GM23338 (cell line): ENCODE results near the gene KRTAP6-1. TPM values are rescaled to one million over a fixed set of nuclear protein-coding genes. Genes with fewer than 3 reads are reported as not detected.
A peak's percentile ranks its signal among the peaks of the same experiment; 100 is the strongest.

Experiments
- ATAC-seq: fragments of 200-7000 bp; cut with Tn5 transposase; 3 replicates; pipeline ENCODE4 v1.9.1; 2020
- DNase-seq: peaks from one replicate; pipeline ENCODE4 v3.0.0-alpha.2; 2015; ENCODE audit warnings: low spot score
- H2AFZ ChIP-seq: fragments of 200-600 bp; sonication (generic); 2 replicates; pipeline ENCODE4 v1.8.0; 2016; ENCODE audit warnings: antibody characterized with exemption, mild to moderate bottlenecking, moderate library complexity
- H3F3A ChIP-seq: fragments of 200-600 bp; sonication (generic); replicated peaks from 2 replicates; pipeline ENCODE4 v1.8.0; 2017; ENCODE audit warnings: antibody characterized with exemption, mixed run types, low read depth
- H3K27ac ChIP-seq: fragments of 200-600 bp; sonication (generic); 2 replicates; pipeline ENCODE4 v1.6.1; 2016; ENCODE audit warnings: low read depth
- H3K27me3 ChIP-seq: fragments of 200-600 bp; sonication (generic); 2 replicates; pipeline ENCODE4 v1.8.0; 2016; ENCODE audit warnings: mild to moderate bottlenecking, mixed run types, moderate library complexity; ENCODE audit not compliant: insufficient read depth
- H3K36me3 ChIP-seq: fragments of 200-600 bp; sonication (generic); 2 replicates; pipeline ENCODE4 v1.8.0; 2016; ENCODE audit warnings: mild to moderate bottlenecking; ENCODE audit not compliant: insufficient read depth
- H3K4me1 ChIP-seq: fragments of 200-600 bp; sonication (generic); 2 replicates; pipeline ENCODE4 v1.8.0; 2016; ENCODE audit warnings: mild to moderate bottlenecking, moderate library complexity; ENCODE audit not compliant: insufficient read depth
- H3K4me2 ChIP-seq: fragments of 200-600 bp; sonication (generic); 2 replicates; pipeline ENCODE4 v1.7.1; 2017; ENCODE audit warnings: mixed run types
- H3K4me3 ChIP-seq: fragments of 200-600 bp; sonication (generic); 2 replicates; pipeline ENCODE4 v1.6.1; 2016; ENCODE audit warnings: mixed run types
- H3K79me2 ChIP-seq: fragments of 200-600 bp; sonication (generic); replicated peaks from 2 replicates; pipeline ENCODE4 v1.8.0; 2017; ENCODE audit warnings: mild to moderate bottlenecking; ENCODE audit not compliant: insufficient read depth
- H3K9me2 ChIP-seq: fragments of 200-600 bp; sonication (generic); 2 replicates; pipeline ENCODE4 v1.8.0; 2017; ENCODE audit not compliant: insufficient read depth
- H4K20me1 ChIP-seq: fragments of 200-600 bp; sonication (generic); replicated peaks from 2 replicates; pipeline ENCODE4 v1.8.0; 2017; ENCODE audit warnings: mild to moderate bottlenecking; ENCODE audit not compliant: insufficient read depth
- H3K27ac Mint-ChIP-seq: 2 replicates; pipeline ENCODE4 v1.8.0; 2020; ENCODE audit warnings: inconsistent platforms, mild to moderate bottlenecking, moderate library complexity, mixed read lengths
- H3K27me3 Mint-ChIP-seq: 3 replicates; pipeline ENCODE4 v1.8.0; 2022; ENCODE audit warnings: low read depth, mild to moderate bottlenecking, moderate library complexity, mixed read lengths, inconsistent platforms; ENCODE audit not compliant: insufficient read depth, poor library complexity
- H3K36me3 Mint-ChIP-seq: 3 replicates; pipeline ENCODE4 v1.8.0; 2021; ENCODE audit warnings: low read depth, mild to moderate bottlenecking, inconsistent platforms, moderate library complexity, mixed read lengths
- H3K4me1 Mint-ChIP-seq: 3 replicates; pipeline ENCODE4 v1.8.0; 2020; ENCODE audit warnings: mild to moderate bottlenecking, inconsistent platforms, mixed read lengths
- H3K4me3 Mint-ChIP-seq: 3 replicates; pipeline ENCODE4 v1.8.0; 2021; ENCODE audit warnings: moderate library complexity, mild to moderate bottlenecking, inconsistent platforms, mixed read lengths
- H3K9me3 Mint-ChIP-seq: 3 replicates; pipeline ENCODE4 v1.8.0; 2020; ENCODE audit warnings: moderate library complexity, mild to moderate bottlenecking, inconsistent platforms, mixed read lengths
- CREB1 ChIP-seq: fragments of 250-450 bp; sonication (Bioruptor Pico); IDR thresholded peaks from 2 replicates; pipeline ENCODE4 v1.5.0; 2020; ENCODE audit warnings: low read depth, mild to moderate bottlenecking, moderate library complexity
- ETS1 ChIP-seq: IDR thresholded peaks from 2 replicates; pipeline ENCODE4 v1.6.1; 2016; ENCODE audit warnings: antibody characterized with exemption
- EZH2 ChIP-seq: fragments of 200-600 bp; sonication (generic); IDR thresholded peaks from one replicate; pipeline ENCODE4 v1.8.0; 2017; ENCODE audit warnings: antibody characterized with exemption, mild to moderate bottlenecking, low read depth; ENCODE audit not compliant: unreplicated experiment
- EZH2phosphoT487 ChIP-seq: fragments of 200-600 bp; sonication (generic); IDR thresholded peaks from one replicate; pipeline ENCODE4 v1.8.1; 2018; ENCODE audit warnings: antibody characterized with exemption; ENCODE audit not compliant: unreplicated experiment
- NANOG ChIP-seq: IDR thresholded peaks from 2 replicates; pipeline ENCODE4 v1.6.1; 2016; ENCODE audit warnings: antibody characterized with exemption, borderline replicate concordance
- POLR2AphosphoS5 ChIP-seq: IDR thresholded peaks from 2 replicates; pipeline ENCODE4 v1.6.1; 2016; ENCODE audit warnings: antibody characterized with exemption, low read depth
- REST ChIP-seq: IDR thresholded peaks from one replicate; pipeline ENCODE4 v1.6.1; 2018; ENCODE audit warnings: antibody characterized with exemption; ENCODE audit not compliant: unreplicated experiment
- ZNF114 ChIP-seq: fragments of 250-450 bp; sonication (Bioruptor Pico); IDR thresholded peaks from 2 replicates; pipeline ENCODE4 v1.5.0; 2020; ENCODE audit warnings: mild to moderate bottlenecking, moderate library complexity
- polyA plus RNA-seq: library from polyadenylated mRNA; unstranded; fragments of >200 nt; fragmentation: Nextera tagmentation; extraction: Ambion mirVana; gene quantifications from 2 replicates; pipeline ENCODE4 v1.2.1, GENCODE V29; 2016
- total RNA-seq: library from RNA; depleted of rRNA; stranded (reverse); fragments of >200 nt; shearing (Covaris generic); gene quantifications from 2 replicates; pipeline ENCODE4 v1.2.3, GENCODE V29; 2014
- TF ChIP-seq, protein P1 (sequence below): fragments of 250-450 bp; sonication (Bioruptor Pico); IDR thresholded peaks from 2 replicates; pipeline ENCODE4 v1.5.0; 2020; ENCODE audit warnings: mild to moderate bottlenecking, moderate library complexity

Gene KRTAP6-1
- total and polyA plus RNA-seq, 2 experiments from 2014 or later = not detected

- TF ChIP-seq, protein P1, sequence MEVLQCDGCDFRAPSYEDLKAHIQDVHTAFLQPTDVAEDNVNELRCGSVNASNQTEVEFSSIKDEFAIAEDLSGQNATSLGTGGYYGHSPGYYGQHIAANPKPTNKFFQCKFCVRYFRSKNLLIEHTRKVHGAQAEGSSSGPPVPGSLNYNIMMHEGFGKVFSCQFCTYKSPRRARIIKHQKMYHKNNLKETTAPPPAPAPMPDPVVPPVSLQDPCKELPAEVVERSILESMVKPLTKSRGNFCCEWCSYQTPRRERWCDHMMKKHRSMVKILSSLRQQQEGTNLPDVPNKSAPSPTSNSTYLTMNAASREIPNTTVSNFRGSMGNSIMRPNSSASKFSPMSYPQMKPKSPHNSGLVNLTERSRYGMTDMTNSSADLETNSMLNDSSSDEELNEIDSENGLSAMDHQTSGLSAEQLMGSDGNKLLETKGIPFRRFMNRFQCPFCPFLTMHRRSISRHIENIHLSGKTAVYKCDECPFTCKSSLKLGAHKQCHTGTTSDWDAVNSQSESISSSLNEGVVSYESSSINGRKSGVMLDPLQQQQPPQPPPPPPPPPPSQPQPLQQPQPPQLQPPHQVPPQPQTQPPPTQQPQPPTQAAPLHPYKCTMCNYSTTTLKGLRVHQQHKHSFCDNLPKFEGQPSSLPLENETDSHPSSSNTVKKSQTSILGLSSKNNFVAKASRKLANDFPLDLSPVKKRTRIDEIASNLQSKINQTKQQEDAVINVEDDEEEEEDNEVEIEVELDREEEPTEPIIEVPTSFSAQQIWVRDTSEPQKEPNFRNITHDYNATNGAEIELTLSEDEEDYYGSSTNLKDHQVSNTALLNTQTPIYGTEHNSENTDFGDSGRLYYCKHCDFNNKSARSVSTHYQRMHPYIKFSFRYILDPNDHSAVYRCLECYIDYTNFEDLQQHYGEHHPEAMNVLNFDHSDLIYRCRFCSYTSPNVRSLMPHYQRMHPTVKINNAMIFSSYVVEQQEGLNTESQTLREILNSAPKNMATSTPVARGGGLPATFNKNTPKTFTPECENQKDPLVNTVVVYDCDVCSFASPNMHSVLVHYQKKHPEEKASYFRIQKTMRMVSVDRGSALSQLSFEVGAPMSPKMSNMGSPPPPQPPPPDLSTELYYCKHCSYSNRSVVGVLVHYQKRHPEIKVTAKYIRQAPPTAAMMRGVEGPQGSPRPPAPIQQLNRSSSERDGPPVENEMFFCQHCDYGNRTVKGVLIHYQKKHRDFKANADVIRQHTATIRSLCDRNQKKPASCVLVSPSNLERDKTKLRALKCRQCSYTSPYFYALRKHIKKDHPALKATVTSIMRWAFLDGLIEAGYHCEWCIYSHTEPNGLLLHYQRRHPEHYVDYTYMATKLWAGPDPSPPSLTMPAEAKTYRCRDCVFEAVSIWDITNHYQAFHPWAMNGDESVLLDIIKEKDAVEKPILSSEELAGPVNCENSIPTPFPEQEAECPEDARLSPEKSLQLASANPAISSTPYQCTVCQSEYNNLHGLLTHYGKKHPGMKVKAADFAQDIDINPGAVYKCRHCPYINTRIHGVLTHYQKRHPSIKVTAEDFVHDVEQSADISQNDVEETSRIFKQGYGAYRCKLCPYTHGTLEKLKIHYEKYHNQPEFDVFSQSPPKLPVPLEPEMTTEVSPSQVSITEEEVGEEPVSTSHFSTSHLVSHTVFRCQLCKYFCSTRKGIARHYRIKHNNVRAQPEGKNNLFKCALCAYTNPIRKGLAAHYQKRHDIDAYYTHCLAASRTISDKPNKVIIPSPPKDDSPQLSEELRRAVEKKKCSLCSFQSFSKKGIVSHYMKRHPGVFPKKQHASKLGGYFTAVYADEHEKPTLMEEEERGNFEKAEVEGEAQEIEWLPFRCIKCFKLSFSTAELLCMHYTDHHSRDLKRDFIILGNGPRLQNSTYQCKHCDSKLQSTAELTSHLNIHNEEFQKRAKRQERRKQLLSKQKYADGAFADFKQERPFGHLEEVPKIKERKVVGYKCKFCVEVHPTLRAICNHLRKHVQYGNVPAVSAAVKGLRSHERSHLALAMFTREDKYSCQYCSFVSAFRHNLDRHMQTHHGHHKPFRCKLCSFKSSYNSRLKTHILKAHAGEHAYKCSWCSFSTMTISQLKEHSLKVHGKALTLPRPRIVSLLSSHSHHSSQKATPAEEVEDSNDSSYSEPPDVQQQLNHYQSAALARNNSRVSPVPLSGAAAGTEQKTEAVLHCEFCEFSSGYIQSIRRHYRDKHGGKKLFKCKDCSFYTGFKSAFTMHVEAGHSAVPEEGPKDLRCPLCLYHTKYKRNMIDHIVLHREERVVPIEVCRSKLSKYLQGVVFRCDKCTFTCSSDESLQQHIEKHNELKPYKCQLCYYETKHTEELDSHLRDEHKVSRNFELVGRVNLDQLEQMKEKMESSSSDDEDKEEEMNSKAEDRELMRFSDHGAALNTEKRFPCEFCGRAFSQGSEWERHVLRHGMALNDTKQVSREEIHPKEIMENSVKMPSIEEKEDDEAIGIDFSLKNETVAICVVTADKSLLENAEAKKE = no peak
- TF ChIP-seq EZH2phosphoT487 (no peak), POLR2AphosphoS5 (no peak), ETS1 (no peak)
Observed at GRCh38 chr21:30592140-30592539, 21.6 kb downstream of the KRTAP6-1 start, which contains the start of gene KRTAP6-3 (continued).

GRCh38 chr21:30590297-30590696, 23.4 kb downstream of the KRTAP6-1 start, which contains the start of gene KRTAP22-2:
Gene KRTAP22-2, minus strand, starts transcription at chr21:30590397.
- no peaks in the 10 kb centered on the region for H3K27me3 Mint-ChIP-seq
- H3K4me3 Mint-ChIP-seq = no peak within 1 kb of the TSS
- H3K36me3 Mint-ChIP-seq = no peaks in the 10 kb centered on the region

More at GRCh38 chr21:30590297-30590696, 23.4 kb downstream of the KRTAP6-1 start, which contains the start of gene KRTAP22-2:
- Histone ChIP-seq H3K4me2 (no peak within 1 kb of the TSS), H4K20me1 (no peaks in the 10 kb centered on the region), H3K36me3 (no peaks in the 10 kb centered on the region), H3K27ac (no peak within 1 kb of the TSS), H2AFZ (0 out of 2 replicates have a peak within 1 kb of the TSS, but pooled peaks have one; percentile 2), H3K4me1 (no peaks in the 10 kb centered on the region), H3K27me3 (no peaks in the 10 kb centered on the region), H3K79me2 (no peaks in the 10 kb centered on the region), H3F3A (no peaks in the 10 kb centered on the region), H3K9me2 (no peaks in the 10 kb centered on the region), H3K4me3 (no peak within 1 kb of the TSS)
- Mint-ChIP-seq H3K4me1 (no peaks in the 10 kb centered on the region), H3K27ac (no peak within 1 kb of the TSS), H3K9me3 (no peaks in the 10 kb centered on the region)
- ATAC-seq (no peak), DNase-seq (no peak)
- TF ChIP-seq POLR2AphosphoS5 = no peak
- no peak for TF ChIP-seq ZNF114
- no peak for TF ChIP-seq NANOG
- TF ChIP-seq REST = no peak
- no peak for TF ChIP-seq EZH2
- TF ChIP-seq CREB1 (CRISPR knock-in tag) = no peak
